Measurements from ENCODE around the gene FAIM2.

FAIM2 gene

DNA sequence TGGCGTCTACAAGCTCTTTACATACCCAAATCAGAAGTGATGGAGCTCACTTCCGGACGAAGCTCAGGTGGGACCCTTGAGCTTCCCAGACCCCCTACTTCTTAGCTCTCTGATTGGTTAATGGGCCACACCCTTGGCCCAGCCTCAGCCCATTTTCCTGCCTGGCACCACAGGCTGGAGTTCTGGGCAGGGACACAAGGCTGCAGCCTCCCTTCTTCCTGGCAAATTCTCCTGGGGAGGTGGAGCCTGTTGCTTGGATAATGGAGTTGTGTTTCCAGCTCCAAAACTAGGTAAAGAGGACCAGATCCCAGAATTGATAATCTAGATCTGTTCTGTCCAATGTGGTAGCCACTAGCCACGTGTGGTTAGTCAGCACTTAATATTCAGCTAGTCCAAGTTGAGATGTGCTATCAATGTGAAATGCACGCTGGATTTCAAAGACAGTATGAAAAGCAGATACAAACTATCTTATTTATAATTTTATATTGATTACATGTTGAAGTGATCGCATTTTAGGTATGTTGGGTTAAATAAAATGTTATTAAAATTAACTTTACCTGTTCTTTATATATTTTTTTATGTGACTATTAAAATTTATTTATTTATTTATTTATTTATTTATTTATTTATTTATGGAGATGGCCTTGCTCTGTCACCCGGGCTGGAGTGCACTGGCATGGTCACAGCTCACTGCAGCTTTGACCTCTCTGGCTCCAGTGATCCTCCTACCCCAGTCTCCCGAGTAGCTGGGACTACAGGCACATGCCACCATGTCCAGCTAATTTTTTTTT lies 12.6 kb upstream of the FAIM2 start:
- DNase-seq, result no peak

DNA sequence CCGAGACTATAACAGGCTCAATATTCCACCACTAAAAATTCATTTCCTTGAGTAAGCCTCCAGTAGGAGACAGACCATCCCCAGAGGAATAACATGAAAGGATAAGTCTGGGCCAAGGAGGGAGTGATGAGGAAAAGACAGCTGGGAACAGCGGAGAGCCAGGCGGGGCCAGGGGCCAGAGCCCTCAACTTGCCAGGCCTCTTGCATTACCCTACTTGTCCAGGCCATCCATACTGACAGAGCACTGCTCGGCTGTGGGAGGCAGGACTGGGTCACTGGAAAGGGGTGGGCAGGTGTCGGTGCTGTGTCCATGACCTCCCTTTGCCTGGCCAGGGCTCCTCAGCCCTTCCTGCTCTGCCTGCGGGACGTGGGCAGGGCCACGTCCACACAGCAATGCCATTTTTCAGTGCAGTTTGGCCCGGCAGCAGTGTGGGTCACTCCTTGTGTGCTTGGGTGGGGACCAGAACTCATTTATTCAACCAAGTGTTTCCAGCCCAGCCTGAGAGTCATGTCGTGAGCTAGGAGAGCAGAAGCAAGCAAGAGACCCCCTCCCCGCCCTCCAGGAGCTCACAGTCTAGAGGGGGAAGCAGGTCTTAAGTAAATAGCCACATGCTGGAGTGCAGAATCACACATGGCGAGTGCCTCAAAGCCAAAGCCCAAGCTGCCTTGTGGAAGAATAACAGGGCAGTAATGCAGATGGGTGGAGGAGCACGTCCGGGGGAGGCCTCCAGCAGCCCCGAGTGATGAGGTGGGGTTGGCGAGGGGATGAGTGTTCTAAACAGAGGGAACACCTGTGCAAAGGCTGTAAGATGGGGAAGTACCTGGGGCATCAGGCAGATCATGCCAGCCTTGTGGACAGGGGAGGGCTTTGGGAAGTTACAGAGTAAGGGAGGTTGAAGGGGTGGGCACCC lies 8.9 kb upstream of the FAIM2 start:
- no peak for DNase-seq

DNA sequence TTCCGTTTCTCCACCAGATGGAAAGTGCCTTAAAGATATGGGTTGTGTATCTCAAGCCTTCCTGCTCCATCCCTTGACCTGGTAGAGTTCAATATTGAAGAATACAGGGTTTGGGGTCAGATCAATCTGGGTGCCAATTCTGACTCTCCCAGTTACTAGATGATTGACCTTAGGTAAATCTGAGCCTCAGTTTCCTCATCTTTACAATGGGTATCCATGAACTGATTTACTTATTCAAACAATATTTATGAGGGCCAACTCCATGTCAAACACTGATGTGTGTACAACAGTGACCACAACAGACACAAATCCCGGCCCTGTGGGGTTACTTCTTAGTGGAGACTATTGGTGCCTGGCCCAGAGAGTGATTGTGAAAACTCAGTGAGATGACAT lies 7.5 kb upstream of the FAIM2 start:
- no peak for DNase-seq

DNA sequence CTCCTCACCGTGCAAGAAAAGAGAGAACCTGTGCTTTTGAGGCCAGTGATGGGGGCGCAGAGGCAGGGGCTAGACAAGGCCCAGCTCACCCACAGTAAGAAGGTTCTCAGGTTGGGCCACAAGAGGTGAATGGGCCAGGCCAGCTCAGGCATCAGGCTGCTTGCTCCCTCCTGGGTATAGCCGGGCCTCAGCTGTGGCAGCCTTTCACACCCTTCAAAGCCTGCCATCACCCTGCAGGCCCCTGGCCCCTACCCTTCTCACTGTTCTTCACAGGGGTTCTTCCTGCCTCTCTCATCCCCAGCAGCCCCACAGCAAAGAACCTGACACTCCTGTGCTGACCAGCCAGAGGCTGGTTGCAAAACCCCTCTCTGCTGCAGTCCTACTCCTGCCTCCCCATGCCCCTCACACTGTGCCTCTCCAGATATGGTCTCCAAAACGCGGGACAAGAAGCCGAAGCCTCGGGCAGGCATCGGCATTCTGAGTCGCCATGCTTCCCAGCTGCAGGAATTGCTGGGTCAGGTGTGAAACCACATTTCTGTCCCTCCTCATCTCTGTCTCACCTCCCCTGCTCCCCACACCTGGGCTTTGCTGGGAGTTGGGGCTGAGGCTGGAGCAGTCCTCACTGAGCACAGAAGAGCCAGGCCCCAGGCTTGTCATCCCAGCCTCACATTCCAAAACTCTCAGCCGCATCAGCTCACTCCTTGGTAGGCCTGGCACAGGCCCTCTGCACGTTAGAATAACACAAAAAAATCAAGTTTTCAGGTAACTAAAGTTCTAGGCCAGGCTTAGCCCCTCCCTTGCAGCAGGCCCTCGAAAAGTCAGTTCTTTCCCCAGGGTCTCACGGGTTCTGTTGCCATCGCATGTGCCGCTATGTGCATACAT lies 6.9 kb upstream of the FAIM2 start:
- DNase-seq, result no peak

DNA sequence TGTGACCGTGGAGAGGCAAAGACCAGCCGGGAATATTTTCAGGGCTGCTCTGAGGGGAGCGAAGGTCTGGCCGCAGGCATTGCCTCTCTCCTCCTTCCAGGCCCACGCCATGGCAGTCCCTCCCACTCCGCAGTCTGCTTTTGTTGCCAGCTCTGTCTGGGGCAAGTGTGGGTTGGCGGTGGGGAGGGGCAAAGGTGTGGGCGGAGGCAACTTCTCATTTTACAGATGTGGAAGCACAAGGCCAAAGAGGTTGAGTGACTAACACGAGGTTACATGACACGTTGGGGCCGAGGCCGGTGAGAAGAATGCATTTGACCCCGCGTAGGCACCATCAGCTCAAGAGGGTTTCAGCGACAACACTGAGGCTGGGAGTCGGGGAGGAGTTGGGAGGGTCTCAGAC lies 6.1 kb upstream of the FAIM2 start:
- no peak for DNase-seq

DNA sequence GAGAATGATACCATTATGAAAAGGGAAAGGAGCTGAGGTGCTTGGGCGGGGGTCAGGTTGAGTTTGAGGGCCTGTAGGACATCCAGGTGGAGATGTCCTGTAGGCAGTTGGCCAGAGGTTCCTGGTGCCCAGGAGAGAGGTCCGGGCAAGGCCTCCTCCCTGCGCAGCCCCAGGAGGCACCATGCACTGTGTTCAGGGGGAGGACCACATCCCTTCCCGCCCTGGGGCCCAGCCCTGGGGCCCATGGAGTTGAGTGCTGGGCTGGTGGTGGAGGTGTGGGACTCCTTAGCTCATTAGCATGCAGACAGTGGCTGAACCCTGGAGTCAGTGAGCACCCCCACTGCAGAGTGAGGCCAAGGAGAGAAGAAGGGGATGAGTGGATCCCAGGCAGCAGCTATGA lies 5.7 kb upstream of the FAIM2 start:
- DNase-seq, result no peak

GRCh38 chr12:49907352-49907751 lies 3.7 kb upstream of the FAIM2 start:
- DNase-seq, result no peak

DNA sequence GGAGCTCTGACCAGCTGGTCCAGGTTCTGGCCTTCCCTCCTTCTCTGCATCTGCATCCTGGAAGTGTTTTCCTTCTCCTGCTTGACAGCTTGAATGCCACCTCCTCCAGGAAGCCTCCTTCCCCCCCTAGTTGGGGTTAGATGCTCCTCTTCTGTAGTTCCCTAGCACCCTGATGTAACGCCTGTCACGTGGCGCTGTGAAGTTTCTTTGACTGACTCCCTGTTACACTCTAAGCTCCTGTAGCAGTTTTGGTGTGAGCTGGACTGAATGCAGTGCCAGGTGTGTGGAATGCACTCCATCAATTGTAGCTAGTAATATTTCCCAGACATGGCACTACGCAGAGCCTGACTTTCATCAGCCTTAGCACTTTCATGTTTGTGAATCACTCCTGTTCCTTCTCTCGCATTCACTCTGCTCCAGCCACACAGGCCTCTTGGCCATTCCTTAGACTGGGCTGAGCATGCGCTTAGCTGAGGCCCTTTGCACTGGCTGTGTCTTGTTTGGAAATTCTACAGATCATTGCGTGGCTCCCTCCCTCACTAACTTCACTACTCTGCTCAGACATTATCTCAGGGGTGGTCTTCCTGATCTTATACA lies 2.1 kb upstream of the FAIM2 start:
- DNase-seq, result no peak

DNA sequence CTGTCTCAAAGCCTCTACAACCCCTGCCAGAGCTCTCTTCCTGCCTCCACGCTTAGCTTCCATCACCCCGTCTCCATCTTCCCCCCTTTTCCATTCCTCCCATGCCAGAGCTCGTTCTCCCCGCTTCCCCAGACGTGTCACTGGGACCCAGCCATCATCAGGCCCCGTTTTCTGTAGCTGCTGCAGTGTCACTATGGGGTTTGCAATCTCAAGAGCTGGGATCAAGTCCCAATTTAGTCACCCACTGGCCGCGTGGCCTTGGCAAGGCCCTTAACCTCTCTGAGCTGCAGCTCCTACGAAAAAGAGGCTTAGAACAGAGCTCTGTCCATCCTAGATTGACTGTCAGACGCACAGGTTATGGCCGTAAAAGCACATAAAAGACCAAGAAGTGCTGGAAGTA lies 901 bp upstream of the FAIM2 start:
- DNase-seq, result no peak

GRCh38 chr12:49903351-49903699 lies 375 bp downstream of the FAIM2 start:
- no peak for DNase-seq

GRCh38 chr12:49902399-49903350 lies 1.0 kb downstream of the FAIM2 start:
- DNase-seq, result no peak

GRCh38 chr12:49901986-49902385 lies 1.7 kb downstream of the FAIM2 start:
- no peak for DNase-seq

DNA sequence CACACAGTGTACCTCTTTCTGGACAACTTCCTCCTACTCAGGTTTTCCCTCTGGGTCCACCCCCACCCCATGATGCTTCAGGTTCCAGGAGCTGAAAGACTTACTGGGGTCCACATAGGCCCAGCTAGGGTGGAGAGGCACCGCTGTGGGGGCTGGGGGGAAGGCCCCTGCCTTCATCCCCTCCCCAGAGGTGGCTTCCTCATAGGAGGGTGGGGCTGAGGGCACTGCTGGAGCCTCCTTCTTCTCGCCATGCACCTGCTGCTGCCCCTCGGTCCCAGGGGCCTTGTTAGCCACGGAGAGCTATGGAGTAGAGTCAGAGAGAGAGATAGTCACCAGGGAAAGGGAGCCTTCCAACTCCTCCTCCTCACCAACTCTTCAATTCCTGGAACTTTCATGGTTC lies 2.7 kb downstream of the FAIM2 start:
- no peak for DNase-seq

GRCh38 chr12:49900371-49900770 lies 3.3 kb downstream of the FAIM2 start:
- DNase-seq, result no peak

DNA sequence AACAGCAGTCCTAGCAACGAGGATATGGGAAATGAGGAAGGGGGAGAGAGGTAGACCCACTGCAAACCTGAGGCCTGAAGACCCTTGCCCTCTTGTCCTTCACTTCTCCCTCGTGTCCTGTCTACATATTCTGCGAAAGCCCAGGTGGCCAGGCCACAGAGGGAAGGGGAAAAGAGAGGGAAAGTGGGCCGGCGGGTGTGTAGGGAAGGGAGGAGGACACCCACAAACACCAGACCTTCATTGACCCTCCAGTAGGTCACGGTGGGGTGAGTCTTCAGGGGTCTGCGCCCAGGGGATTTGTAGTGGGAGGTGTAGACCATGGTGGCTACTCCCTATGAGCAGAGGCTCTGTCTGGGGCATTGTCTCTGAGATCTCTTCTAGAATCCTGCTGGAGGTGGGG lies 3.8 kb downstream of the FAIM2 start:
- no peak for DNase-seq

DNA sequence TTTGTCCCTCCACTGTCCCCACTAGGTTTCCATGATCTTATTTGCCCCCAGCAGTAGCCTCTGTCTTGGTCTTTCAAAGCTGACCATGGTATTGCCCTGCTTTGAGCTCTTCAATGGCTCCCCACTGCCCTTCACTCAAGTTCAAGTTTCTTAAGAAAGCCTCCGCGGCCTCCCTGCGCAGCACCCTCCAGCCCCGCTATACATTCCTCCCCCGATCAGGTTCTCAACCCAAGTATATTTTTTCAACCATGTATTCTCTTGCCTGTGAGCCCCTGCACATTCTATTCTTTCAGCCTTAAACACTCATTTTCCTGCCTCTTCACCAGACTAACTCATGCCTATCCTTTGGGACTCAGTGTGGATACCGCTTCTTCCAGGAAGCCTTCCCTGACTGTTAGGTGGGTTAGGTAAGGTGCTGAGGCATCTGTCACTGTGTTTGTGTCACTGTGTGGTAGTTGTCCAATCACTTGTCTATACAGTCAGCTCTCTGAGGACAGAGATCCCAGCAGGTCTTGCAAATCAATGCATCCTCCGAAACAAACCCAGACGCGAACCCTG lies 4.3 kb downstream of the FAIM2 start:
- DNase-seq, result no peak

GRCh38 chr12:49897276-49897675 lies 6.4 kb downstream of the FAIM2 start:
- no peak for DNase-seq

GRCh38 chr12:49895773-49896172 lies 7.9 kb downstream of the FAIM2 start:
- DNase-seq, result no peak

GRCh38 chr12:49894751-49895148 lies 8.9 kb downstream of the FAIM2 start:
- no peak for DNase-seq

- DNase-seq, result no peak
These were observed 9.6 kb downstream of the FAIM2 start for GRCh38 chr12:49893753-49894750.
